Measurements from ENCODE around the gene LENEP. TPM values are rescaled to one million over a fixed set of nuclear protein-coding genes. Genes with fewer than 3 reads are reported as not detected.

LENEP gene
- total RNA-seq, 1 donor from 2014 or later, result not detected

DNA sequence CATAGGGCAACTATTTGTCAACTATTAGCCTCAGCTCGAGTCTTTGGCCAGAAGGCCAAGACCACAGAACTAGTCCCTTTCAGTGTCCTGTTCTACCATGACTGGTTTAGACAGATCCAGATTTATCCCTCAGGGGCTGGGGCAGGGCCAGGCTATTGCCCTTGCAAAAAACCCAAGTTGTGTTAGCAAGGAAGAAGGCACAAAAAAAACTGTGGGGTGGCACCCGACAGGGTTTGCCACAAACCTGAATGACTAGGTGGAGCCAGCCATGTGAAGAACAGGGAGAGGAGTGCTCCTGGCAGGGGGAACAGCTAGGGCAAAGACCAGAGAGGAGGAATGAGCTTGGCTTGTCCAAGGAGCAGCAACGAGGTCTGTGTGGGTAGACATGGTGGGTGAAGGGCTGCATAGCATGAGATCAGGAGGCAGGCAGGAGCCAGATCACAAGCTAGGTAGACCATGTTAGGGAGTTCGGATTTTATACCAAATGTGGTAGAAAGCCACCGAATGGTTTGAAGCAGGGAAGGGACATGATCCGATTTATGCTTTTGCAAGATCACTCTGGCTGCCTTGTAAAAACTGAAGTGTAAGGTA is 44.6 kb downstream of the LENEP start:
- Histone ChIP-seq H3F3A (ENCODE audit: low read depth) (no peaks in the 10 kb centered on the region), H3K36me3 (no peaks in the 10 kb centered on the region), H2AFZ (replicated peaks) (no peak overlapping the region), H3K79me2 (ENCODE audit: low read depth) (no peaks in the 10 kb centered on the region), H3K27me3 (no peaks in the 10 kb centered on the region), H4K20me1 (ENCODE audit: low read depth) (no peaks in the 10 kb centered on the region), H3K9me3 (ENCODE audit: low read depth) (no peaks in the 10 kb centered on the region), H3K4me2 (no peak overlapping the region), H3K4me1 (peaks cover 12% of the 10 kb centered on the region), H3K4me3 (no peak overlapping the region), H3K9ac (no peak overlapping the region), H3K27ac (no peak overlapping the region)
- no peak overlapping the region for H3K4me3 Mint-ChIP-seq
- H3K36me3 Mint-ChIP-seq, result no peaks in the 10 kb centered on the region
- peaks cover 8% of the 10 kb centered on the region for H3K27me3 Mint-ChIP-seq (ENCODE audit: insufficient read depth, low read depth)
- no peak overlapping the region for H3K27ac Mint-ChIP-seq
- H3K9me3 Mint-ChIP-seq, result no peaks in the 10 kb centered on the region
- TF ChIP-seq, protein P1, sequence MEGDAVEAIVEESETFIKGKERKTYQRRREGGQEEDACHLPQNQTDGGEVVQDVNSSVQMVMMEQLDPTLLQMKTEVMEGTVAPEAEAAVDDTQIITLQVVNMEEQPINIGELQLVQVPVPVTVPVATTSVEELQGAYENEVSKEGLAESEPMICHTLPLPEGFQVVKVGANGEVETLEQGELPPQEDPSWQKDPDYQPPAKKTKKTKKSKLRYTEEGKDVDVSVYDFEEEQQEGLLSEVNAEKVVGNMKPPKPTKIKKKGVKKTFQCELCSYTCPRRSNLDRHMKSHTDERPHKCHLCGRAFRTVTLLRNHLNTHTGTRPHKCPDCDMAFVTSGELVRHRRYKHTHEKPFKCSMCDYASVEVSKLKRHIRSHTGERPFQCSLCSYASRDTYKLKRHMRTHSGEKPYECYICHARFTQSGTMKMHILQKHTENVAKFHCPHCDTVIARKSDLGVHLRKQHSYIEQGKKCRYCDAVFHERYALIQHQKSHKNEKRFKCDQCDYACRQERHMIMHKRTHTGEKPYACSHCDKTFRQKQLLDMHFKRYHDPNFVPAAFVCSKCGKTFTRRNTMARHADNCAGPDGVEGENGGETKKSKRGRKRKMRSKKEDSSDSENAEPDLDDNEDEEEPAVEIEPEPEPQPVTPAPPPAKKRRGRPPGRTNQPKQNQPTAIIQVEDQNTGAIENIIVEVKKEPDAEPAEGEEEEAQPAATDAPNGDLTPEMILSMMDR (IDR thresholded peaks at IDR 0.05), result no peak
- peaks cover 13% of the 10 kb centered on the region for H3K4me1 Mint-ChIP-seq
- no peak for DNase-seq (ENCODE audit: low spot score)

DNA sequence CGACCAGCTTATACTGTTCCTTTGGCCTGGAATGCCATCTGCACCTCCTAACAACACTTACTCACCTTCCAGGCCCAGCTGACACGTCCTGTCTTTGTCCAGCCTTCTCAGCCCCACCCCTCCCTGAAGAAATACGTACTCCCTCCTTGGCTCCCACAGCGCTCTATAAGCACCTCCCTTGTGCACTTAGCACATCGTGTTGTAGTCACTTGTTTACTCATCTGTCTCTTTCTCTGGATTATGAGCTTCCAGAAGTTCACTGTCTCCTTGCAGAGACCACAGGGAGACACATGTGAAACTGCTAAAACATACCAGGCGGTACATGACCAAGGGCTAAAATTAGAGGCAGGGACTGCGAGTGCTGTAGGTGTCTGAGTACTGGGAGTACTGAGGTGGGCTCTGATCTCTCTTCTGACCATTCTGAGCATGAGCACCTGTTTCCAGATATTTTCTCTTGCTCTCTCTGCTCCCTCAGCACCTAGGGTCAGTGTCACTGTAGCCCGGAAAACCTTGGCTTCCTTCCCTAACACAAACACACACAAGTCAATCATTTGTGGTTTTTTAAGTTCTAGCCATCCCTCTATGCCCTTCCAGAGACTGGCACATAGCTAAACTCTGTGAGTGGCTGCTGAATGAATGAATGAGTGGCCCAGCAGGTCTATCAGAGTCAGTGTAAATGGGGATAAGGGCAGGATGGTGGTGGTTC is 45.4 kb downstream of the LENEP start:
- H3K27ac ChIP-seq, result no peak overlapping the region
- peaks cover 13% of the 10 kb centered on the region for H3K4me1 Mint-ChIP-seq
- no peaks in the 10 kb centered on the region for H3K9me3 ChIP-seq (ENCODE audit: low read depth)
- no peak overlapping the region for H3K9ac ChIP-seq
- no peak for TF ChIP-seq EZH2 (IDR thresholded peaks at IDR 0.05)
- TF ChIP-seq, protein P1 (IDR thresholded peaks at IDR 0.05), result no peak
- no peak for TF ChIP-seq EZH2phosphoT487 (IDR thresholded peaks at IDR 0.05)
- H4K20me1 ChIP-seq (ENCODE audit: low read depth), result no peaks in the 10 kb centered on the region
- H3K4me3 ChIP-seq, result no peak overlapping the region
- no peaks in the 10 kb centered on the region for H3F3A ChIP-seq (ENCODE audit: low read depth)
- H3K4me3 Mint-ChIP-seq, result peak overlapping the region; percentile 29
- H3K4me2 ChIP-seq, result no peak overlapping the region
- peaks cover 8% of the 10 kb centered on the region for H3K27me3 Mint-ChIP-seq (ENCODE audit: insufficient read depth, low read depth)
- peak overlapping the region; percentile 15 for H3K27ac Mint-ChIP-seq
- no peak for DNase-seq (ENCODE audit: low spot score)
- H3K36me3 ChIP-seq, result no peaks in the 10 kb centered on the region
- peaks cover 12% of the 10 kb centered on the region for H3K4me1 ChIP-seq
- no peaks in the 10 kb centered on the region for H3K27me3 ChIP-seq
- no peaks in the 10 kb centered on the region for H3K36me3 Mint-ChIP-seq
- H3K9me3 Mint-ChIP-seq, result no peaks in the 10 kb centered on the region
- H3K79me2 ChIP-seq (ENCODE audit: low read depth), result no peaks in the 10 kb centered on the region
- H2AFZ ChIP-seq (replicated peaks), result no peak overlapping the region

DNA sequence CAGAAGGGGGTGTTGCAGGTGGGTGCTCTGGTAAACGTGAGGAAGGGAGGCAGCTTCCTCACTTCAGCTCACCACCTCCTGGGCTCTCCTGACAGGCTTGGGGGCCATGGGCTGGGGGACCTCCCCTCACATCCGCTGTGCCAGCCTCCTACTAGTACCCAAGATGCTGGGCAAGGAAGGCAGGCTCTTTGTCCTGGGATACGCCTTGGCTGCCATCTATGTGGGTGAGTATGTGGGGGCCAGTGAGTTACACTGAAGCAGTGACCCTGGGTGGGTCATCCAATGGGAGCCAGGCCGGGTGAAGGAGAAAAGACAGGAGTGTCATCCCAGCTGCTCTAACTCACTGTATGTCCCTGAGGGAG is 45.9 kb downstream of the LENEP start:
- Histone ChIP-seq H4K20me1 (ENCODE audit: low read depth) (no peaks in the 10 kb centered on the region), H3K36me3 (no peaks in the 10 kb centered on the region), H3K79me2 (ENCODE audit: low read depth) (no peaks in the 10 kb centered on the region), H3F3A (ENCODE audit: low read depth) (no peaks in the 10 kb centered on the region), H3K4me1 (peaks cover 12% of the 10 kb centered on the region), H3K9ac (no peak overlapping the region), H3K27ac (no peak overlapping the region), H2AFZ (replicated peaks) (no peak overlapping the region), H3K4me2 (no peak overlapping the region), H3K27me3 (no peaks in the 10 kb centered on the region), H3K4me3 (no peak overlapping the region), H3K9me3 (ENCODE audit: low read depth) (no peaks in the 10 kb centered on the region)
- no peak overlapping the region for H3K27ac Mint-ChIP-seq
- peaks cover 11% of the 10 kb centered on the region for H3K27me3 Mint-ChIP-seq (ENCODE audit: insufficient read depth, low read depth)
- DNase-seq (ENCODE audit: low spot score), result no peak
- H3K4me1 Mint-ChIP-seq, result peaks cover 17% of the 10 kb centered on the region
- no peak overlapping the region for H3K4me3 Mint-ChIP-seq
- H3K9me3 Mint-ChIP-seq, result no peaks in the 10 kb centered on the region
- TF ChIP-seq, protein P1 (IDR thresholded peaks at IDR 0.05), result no peak
- TF ChIP-seq EZH2phosphoT487 (IDR thresholded peaks at IDR 0.05), result no peak
- no peaks in the 10 kb centered on the region for H3K36me3 Mint-ChIP-seq

Measured in neural progenitor cell (in vitro differentiated cells).